SKM-1 (cell line): Measurements from ENCODE around the gene HLA-DQA1.
A peak's percentile ranks its signal among the peaks of the same experiment; 100 is the strongest.
"Not testable (repeated sequence)": the region's sequence is repeated elsewhere in the genome, so short reads cannot be mapped to it uniquely, and the experiment has no call there.

Experiments used
- DNase-seq: peaks from one replicate; lab custom pipeline; 2025; ENCODE audit not compliant: unreplicated experiment; lab: John Stamatoyannopoulos, UW

Gene HLA-DQA1

GRCh38 chr6:32637219-32637880 is at the start of gene HLA-DQA1:
Gene HLA-DQA1, plus strand, starts transcription at chr6:32637406. Its CDS starts 53 bp downstream, at chr6:32637459.
- DNase-seq: no peak

GRCh38 chr6:32588156-32588555 is 49.0 kb upstream of the HLA-DQA1 start:
- DNase-seq: no peak

- DNase-seq: no peak
Observed at GRCh38 chr6:32589596-32590449, 47.4 kb upstream of the HLA-DQA1 start, which contains the start of gene HLA-DRB1. Gene HLA-DRB1, minus strand, starts transcription at chr6:32589848. Its CDS starts 106 bp downstream, at chr6:32589742.

GRCh38 chr6:32590713-32591112 is 46.5 kb upstream of the HLA-DQA1 start:
- not testable (repeated sequence) for DNase-seq

GRCh38 chr6:32597024-32597423 is 40.2 kb upstream of the HLA-DQA1 start:
- DNase-seq: no peak

- DNase-seq: no peak
Observed at GRCh38 chr6:32602383-32602782, 34.8 kb upstream of the HLA-DQA1 start.

GRCh38 chr6:32603222-32603621 is 34.0 kb upstream of the HLA-DQA1 start:
- no peak for DNase-seq

- no peak for DNase-seq
Observed at GRCh38 chr6:32603888-32604287, 33.3 kb upstream of the HLA-DQA1 start.

- no peak for DNase-seq
Observed at GRCh38 chr6:32604434-32604877, 32.8 kb upstream of the HLA-DQA1 start.

- DNase-seq: no peak
Observed at GRCh38 chr6:32607263-32607987, 29.8 kb upstream of the HLA-DQA1 start.

- DNase-seq: no peak
Observed at GRCh38 chr6:32607988-32608298, 29.3 kb upstream of the HLA-DQA1 start.

GRCh38 chr6:32608362-32608761 is 28.8 kb upstream of the HLA-DQA1 start:
- DNase-seq: no peak

- DNase-seq: no peak
Observed at GRCh38 chr6:32609391-32609730, 27.8 kb upstream of the HLA-DQA1 start.

- DNase-seq: peak; percentile 86
Observed at GRCh38 chr6:32609731-32610640, 27.2 kb upstream of the HLA-DQA1 start.

- DNase-seq: no peak
Observed at GRCh38 chr6:32610682-32611296, 26.4 kb upstream of the HLA-DQA1 start.

- DNase-seq: no peak
Observed at GRCh38 chr6:32613475-32613874, 23.7 kb upstream of the HLA-DQA1 start.

- DNase-seq: no peak
Observed at GRCh38 chr6:32614366-32615081, 22.7 kb upstream of the HLA-DQA1 start.

- DNase-seq: no peak
Observed at GRCh38 chr6:32615885-32616532, 21.2 kb upstream of the HLA-DQA1 start.

- DNase-seq: no peak
Observed at GRCh38 chr6:32617751-32618150, 19.5 kb upstream of the HLA-DQA1 start.
